Measurements from ENCODE around the gene EIF4B. TPM values are rescaled to one million over a fixed set of nuclear protein-coding genes. Genes with fewer than 3 reads are reported as not detected.

Gene EIF4B
- total and polyA plus RNA-seq, 2 donors (not counting 1 experiment from before 2014, with no cell fraction given), result 252 to 674 TPM

DNA sequence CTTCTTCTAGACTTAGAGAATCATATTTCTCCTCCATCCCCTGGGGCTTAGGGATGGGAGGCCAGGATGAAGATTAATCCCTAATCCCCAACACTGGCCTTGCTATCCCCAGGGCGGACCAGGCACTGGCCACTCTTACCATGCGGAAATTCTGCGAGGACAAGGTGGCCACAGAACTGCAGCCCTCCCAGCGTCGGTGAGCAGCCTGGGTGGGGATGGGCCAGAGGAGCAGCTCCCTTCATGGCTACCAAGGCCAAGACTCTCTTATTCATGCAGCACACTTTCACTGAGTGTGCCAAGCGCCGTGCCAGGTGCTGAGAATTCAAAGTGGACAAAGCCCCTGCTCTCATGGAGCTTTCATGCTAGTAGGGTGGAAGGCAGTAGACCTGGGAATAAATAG is 50.6 kb downstream of the EIF4B start:
- POLR2A ChIA-PET, result no interaction called here
- no peak overlapping the region for H3K4me3 ChIP-seq (ENCODE audit: control extremely low read depth in 1 of 5, extremely low read depth in 1 of 5, insufficient read depth in 1 of 5, low read depth in 2 of 5, low read length in 4 of 5)
- H3K4me1 ChIP-seq (ENCODE audit: control insufficient read depth in 2 of 2, insufficient read depth in 2 of 2, low read length in 2 of 2), result peaks cover 6 to 15% of the 10 kb centered on the region in 2 donors
- H3K4me2 ChIP-seq (replicated peaks; ENCODE audit: low read depth, low read length, poor library complexity, severe bottlenecking), result no peak overlapping the region
- H3K9ac ChIP-seq (ENCODE audit: low read length), result no peak overlapping the region
- peaks cover 0 to 3% (median 0%) of the 10 kb centered on the region in 3 donors for H3K9me3 ChIP-seq (ENCODE audit: control extremely low read depth in 1 of 3, control insufficient read depth in 2 of 3, insufficient read depth in 1 of 3, low read length in 2 of 3)
- Mint-ChIP-seq H3K4me3 (no peak overlapping the region), H3K27me3 (no peaks in the 10 kb centered on the region), H3K9me3 (ENCODE audit: insufficient read depth) (no peaks in the 10 kb centered on the region), H3K27ac (no peak overlapping the region), H3K4me1 (peaks cover 12% of the 10 kb centered on the region)
- H3K27me3 ChIP-seq (replicated peaks in 1 of 4; ENCODE audit: control extremely low read depth in 1 of 4, control insufficient read depth in 3 of 4, insufficient read depth in 4 of 4, low read length in 3 of 4), result peaks cover 0 to 10% (median 0%) of the 10 kb centered on the region in 4 experiments
- H3K79me2 ChIP-seq (ENCODE audit: control insufficient read depth, insufficient read depth, low read length), result no peaks in the 10 kb centered on the region
- H4K20me1 ChIP-seq (ENCODE audit: control insufficient read depth, insufficient read depth, low read length, poor library complexity, severe bottlenecking), result no peaks in the 10 kb centered on the region
- ATAC-seq (ENCODE audit: low read depth), result no peak
- H3K27ac ChIP-seq (ENCODE audit: low read length in 2 of 2), result no peak overlapping the region
- TF ChIP-seq EZH2 (IDR thresholded peaks at IDR 0.05; ENCODE audit: borderline replicate concordance, insufficient read depth, low read depth, low read length, poor library complexity, severe bottlenecking), result no peak
- TF ChIP-seq, protein P1, sequence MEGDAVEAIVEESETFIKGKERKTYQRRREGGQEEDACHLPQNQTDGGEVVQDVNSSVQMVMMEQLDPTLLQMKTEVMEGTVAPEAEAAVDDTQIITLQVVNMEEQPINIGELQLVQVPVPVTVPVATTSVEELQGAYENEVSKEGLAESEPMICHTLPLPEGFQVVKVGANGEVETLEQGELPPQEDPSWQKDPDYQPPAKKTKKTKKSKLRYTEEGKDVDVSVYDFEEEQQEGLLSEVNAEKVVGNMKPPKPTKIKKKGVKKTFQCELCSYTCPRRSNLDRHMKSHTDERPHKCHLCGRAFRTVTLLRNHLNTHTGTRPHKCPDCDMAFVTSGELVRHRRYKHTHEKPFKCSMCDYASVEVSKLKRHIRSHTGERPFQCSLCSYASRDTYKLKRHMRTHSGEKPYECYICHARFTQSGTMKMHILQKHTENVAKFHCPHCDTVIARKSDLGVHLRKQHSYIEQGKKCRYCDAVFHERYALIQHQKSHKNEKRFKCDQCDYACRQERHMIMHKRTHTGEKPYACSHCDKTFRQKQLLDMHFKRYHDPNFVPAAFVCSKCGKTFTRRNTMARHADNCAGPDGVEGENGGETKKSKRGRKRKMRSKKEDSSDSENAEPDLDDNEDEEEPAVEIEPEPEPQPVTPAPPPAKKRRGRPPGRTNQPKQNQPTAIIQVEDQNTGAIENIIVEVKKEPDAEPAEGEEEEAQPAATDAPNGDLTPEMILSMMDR (IDR thresholded peaks at IDR 0.05), result no peak
- CTCF ChIA-PET, result interaction anchor here (0.6 to 6.0 kb wide), 5 partner anchors 9 to 416 kb away, joined by 4 to 59 read pairs (median 6); no protein-coding TSS in a partner anchor
- intact Hi-C loops (cut with micrococcal nuclease), result no loop called here
- 95% methylated on average over 4 of the region's 7 CpGs for WGBS (ENCODE audit: insufficient coverage)
- no peak for DNase-seq
- no peak overlapping the region for H2AFZ ChIP-seq (ENCODE audit: insufficient read depth, low read depth, low read length, poor library complexity, severe bottlenecking)
- H3K36me3 ChIP-seq (replicated peaks in 1 of 2; ENCODE audit: control extremely low read depth in 1 of 2, control insufficient read depth in 1 of 2, extremely low read depth in 1 of 2, insufficient read depth in 2 of 2, low read length in 1 of 2), result no peaks in the 10 kb centered on the region

- H3K4me1 ChIP-seq (ENCODE audit: control insufficient read depth in 2 of 2, insufficient read depth in 2 of 2, low read length in 2 of 2), result peaks cover 6 to 15% of the 10 kb centered on the region in 2 donors
- H3K36me3 ChIP-seq (replicated peaks in 1 of 2; ENCODE audit: control extremely low read depth in 1 of 2, control insufficient read depth in 1 of 2, extremely low read depth in 1 of 2, insufficient read depth in 2 of 2, low read length in 1 of 2), result no peaks in the 10 kb centered on the region
- ATAC-seq (ENCODE audit: low read depth) (no peak), DNase-seq (no peak)
- TF ChIP-seq, protein P1 (IDR thresholded peaks at IDR 0.05), result no peak
- TF ChIP-seq EZH2 (IDR thresholded peaks at IDR 0.05; ENCODE audit: borderline replicate concordance, insufficient read depth, low read depth, low read length, poor library complexity, severe bottlenecking), result no peak
- POLR2A ChIA-PET, result interaction anchor here (0.6 to 0.8 kb wide), 3 partner anchors 21 to 94 kb away, joined by 3 to 10 read pairs (median 4); partner anchors contain the start of gene SPRYD3
- H3K4me3 ChIP-seq (ENCODE audit: control extremely low read depth in 1 of 5, extremely low read depth in 1 of 5, insufficient read depth in 1 of 5, low read depth in 2 of 5, low read length in 4 of 5), result no peak overlapping the region
- WGBS (ENCODE audit: insufficient coverage), result 93% methylated on average over 8 of the region's 13 CpGs
- H3K9me3 ChIP-seq (ENCODE audit: control extremely low read depth in 1 of 3, control insufficient read depth in 2 of 3, insufficient read depth in 1 of 3, low read length in 2 of 3), result peaks cover 0 to 3% (median 0%) of the 10 kb centered on the region in 3 donors
- no peaks in the 10 kb centered on the region for H3K27me3 Mint-ChIP-seq
- no peaks in the 10 kb centered on the region for H3K79me2 ChIP-seq (ENCODE audit: control insufficient read depth, insufficient read depth, low read length)
- H3K4me2 ChIP-seq (replicated peaks; ENCODE audit: low read depth, low read length, poor library complexity, severe bottlenecking), result no peak overlapping the region
- no peak overlapping the region for H3K27ac Mint-ChIP-seq
- H3K27me3 ChIP-seq (replicated peaks in 1 of 4; ENCODE audit: control extremely low read depth in 1 of 4, control insufficient read depth in 3 of 4, insufficient read depth in 4 of 4, low read length in 3 of 4), result peaks cover 0 to 10% (median 0%) of the 10 kb centered on the region in 4 experiments
- H3K9me3 Mint-ChIP-seq (ENCODE audit: insufficient read depth), result no peaks in the 10 kb centered on the region
- peaks cover 12% of the 10 kb centered on the region for H3K4me1 Mint-ChIP-seq
- intact Hi-C loops (cut with micrococcal nuclease), result no loop called here
- H3K4me3 Mint-ChIP-seq, result no peak overlapping the region
- no peak overlapping the region for H2AFZ ChIP-seq (ENCODE audit: insufficient read depth, low read depth, low read length, poor library complexity, severe bottlenecking)
- H3K9ac ChIP-seq (ENCODE audit: low read length), result no peak overlapping the region
- CTCF ChIA-PET, result interaction anchor here (1.2 to 6.0 kb wide), 3 partner anchors 7 to 41 kb away, joined by 4 to 59 read pairs (median 6); no protein-coding TSS in a partner anchor
- H4K20me1 ChIP-seq (ENCODE audit: control insufficient read depth, insufficient read depth, low read length, poor library complexity, severe bottlenecking), result no peaks in the 10 kb centered on the region
- H3K27ac ChIP-seq (ENCODE audit: low read length in 2 of 2), result no peak overlapping the region
Observed at GRCh38 chr12:53057816-53058500, 51.7 kb downstream of the EIF4B start.
